GM12872 (cell line): ENCODE data around the gene PTPRN.

ENCODE experiments used
- CTCF ChIP-seq: IDR thresholded peaks from 3 replicates; pipeline ENCODE4 v1.5.1; 2011; ENCODE audit warnings: low read depth, mild to moderate bottlenecking, low read length, moderate library complexity; ENCODE audit not compliant: insufficient read depth

The PTPRN gene

DNA sequence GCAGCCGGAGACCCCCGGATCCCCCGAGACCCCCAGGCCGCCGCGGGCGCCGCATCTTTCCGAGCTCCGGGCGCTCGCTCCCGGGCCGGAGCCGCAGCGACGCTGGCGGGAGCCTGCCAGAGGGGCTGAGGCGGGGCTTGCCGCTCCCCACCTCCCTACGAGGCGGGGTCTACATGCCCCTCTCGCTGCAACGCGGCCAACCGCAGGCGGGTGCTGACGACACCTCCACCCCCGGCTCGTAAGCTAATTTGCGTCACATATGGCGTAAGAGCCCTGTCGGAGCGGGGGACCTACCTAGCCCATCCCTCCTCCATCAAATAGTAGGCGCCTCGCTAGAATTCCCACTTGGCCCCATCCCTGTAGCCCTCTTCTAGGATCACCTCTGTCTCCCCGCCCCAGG is at the start of gene PTPRN:
TSS of gene PTPRN (minus strand) at position 124 of the 400 bp plus-strand sequence. CDS start at position 55, 69 bp downstream.
- no peak for TF ChIP-seq CTCF

- no peak for TF ChIP-seq CTCF
Measured at GRCh38 chr2:219358170-219359075, 49.2 kb upstream of the PTPRN start.

GRCh38 chr2:219356834-219357233 is 47.6 kb upstream of the PTPRN start:
- no peak for TF ChIP-seq CTCF

GRCh38 chr2:219354582-219354981 is 45.4 kb upstream of the PTPRN start:
- TF ChIP-seq CTCF = no peak

DNA sequence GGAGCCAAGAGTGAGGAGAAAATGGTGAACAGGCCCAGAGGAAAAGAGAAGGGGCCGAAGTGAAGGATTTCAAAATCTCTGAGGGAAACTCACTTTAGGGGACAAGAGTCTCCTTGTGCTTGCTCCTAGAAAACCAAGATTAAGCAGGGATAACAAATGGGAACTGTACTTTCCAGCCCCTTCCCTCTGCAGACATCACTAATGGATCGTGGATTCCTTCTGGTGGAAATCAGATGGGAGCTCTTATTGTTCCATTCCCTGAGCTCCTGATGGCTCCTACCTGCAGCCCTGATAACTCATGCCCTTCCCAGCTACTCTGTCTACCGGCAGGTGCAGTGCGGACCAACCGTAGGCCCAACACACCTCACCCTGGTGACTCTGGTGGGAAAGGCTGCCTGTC is 43.9 kb upstream of the PTPRN start:
- no peak for TF ChIP-seq CTCF

GRCh38 chr2:219352448-219353023 is 43.3 kb upstream of the PTPRN start:
- TF ChIP-seq CTCF = peak; percentile 76

DNA sequence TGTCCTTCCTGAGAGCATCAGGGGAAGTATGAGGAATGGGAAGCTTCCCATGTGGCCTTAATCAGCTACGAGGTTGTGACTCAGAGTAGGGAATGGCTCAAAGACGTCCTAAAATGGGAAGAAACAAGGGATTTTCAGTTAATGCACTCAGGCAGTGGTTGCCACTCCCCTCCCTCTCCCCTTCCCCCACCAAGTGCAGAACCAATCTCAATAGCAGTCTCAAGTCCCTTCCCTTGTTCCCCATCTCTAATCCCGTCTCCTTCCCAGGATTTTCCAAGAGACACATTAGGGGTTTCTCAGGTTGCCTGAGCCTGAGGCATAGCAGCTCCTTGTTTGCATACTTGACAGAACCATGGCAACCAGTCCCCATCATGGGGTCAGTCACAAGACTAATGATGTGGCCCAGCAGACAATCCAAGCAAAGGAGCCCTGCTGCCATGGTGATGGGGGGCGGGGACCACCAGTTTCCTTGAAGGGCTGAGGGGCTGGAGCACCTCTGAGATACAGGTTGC is 41.6 kb upstream of the PTPRN start:
- no peak for TF ChIP-seq CTCF
